Esophagus (tissue), 2 donors: ENCODE data around the gene TTC9. TPM values are rescaled to one million over a fixed set of nuclear protein-coding genes. Genes with fewer than 3 reads are reported as not detected.

Experiments
- H3K27ac ChIP-seq, 2 donors: one replicate each; pipeline ENCODE4 v1.5.1; 2013; ENCODE audit warnings: low read depth in 2 of 2, mild to moderate bottlenecking in 2 of 2, inconsistent platforms in 1 of 2, low read length in 1 of 2, moderate library complexity in 1 of 2
- H3K27me3 ChIP-seq, 2 donors: one replicate each; pipeline ENCODE4 v1.6.1; 2013; ENCODE audit warnings: low read length in 2 of 2, control low read depth in 1 of 2, mild to moderate bottlenecking in 1 of 2; ENCODE audit not compliant: insufficient read depth in 2 of 2, control insufficient read depth in 1 of 2
- H3K36me3 ChIP-seq, 2 donors: one replicate each; pipeline ENCODE4 v1.6.1; 2013; ENCODE audit warnings: low read length in 1 of 2; ENCODE audit not compliant: control insufficient read depth in 2 of 2, insufficient read depth in 2 of 2
- H3K4me1 ChIP-seq, 2 donors: one replicate each; pipeline ENCODE4 v1.6.1; 2013; ENCODE audit warnings: low read length in 1 of 2; ENCODE audit not compliant: control insufficient read depth in 2 of 2, insufficient read depth in 2 of 2
- H3K4me3 ChIP-seq, 2 donors: one replicate each; pipeline ENCODE4 v1.5.1; 2013; ENCODE audit warnings: low read length in 2 of 2, mild to moderate bottlenecking in 2 of 2, low read depth in 1 of 2, moderate library complexity in 1 of 2
- H3K9me3 ChIP-seq, 2 donors: one replicate each; pipeline ENCODE4 v1.6.1; 2013; ENCODE audit warnings: mild to moderate bottlenecking in 2 of 2, low read depth in 1 of 2, low read length in 1 of 2, moderate library complexity in 1 of 2; ENCODE audit not compliant: control insufficient read depth in 2 of 2, insufficient read depth in 1 of 2
- WGBS, 2 donors: extraction: QIAGEN DNeasy Blood & Tissue Kit; methylation state at CpG; one replicate each; pipeline ENCODE4 v1.1.7; 2013; 5-methylcytosine and 5-hydroxymethylcytosine counted together
- polyA plus RNA-seq, 2 donors: library from polyadenylated mRNA; stranded (reverse); fragments of 200-250 nt; gene quantifications; one replicate each; pipeline ENCODE4 v1.2.3, GENCODE V29; 2013
- donor health status: healthy with polysubstance abuse.
- donor health status: Bipolar disorder and iron deficiency.

Gene TTC9
- polyA plus RNA-seq: 10 to 100 TPM; 43.3 to 67.9 TPM

DNA sequence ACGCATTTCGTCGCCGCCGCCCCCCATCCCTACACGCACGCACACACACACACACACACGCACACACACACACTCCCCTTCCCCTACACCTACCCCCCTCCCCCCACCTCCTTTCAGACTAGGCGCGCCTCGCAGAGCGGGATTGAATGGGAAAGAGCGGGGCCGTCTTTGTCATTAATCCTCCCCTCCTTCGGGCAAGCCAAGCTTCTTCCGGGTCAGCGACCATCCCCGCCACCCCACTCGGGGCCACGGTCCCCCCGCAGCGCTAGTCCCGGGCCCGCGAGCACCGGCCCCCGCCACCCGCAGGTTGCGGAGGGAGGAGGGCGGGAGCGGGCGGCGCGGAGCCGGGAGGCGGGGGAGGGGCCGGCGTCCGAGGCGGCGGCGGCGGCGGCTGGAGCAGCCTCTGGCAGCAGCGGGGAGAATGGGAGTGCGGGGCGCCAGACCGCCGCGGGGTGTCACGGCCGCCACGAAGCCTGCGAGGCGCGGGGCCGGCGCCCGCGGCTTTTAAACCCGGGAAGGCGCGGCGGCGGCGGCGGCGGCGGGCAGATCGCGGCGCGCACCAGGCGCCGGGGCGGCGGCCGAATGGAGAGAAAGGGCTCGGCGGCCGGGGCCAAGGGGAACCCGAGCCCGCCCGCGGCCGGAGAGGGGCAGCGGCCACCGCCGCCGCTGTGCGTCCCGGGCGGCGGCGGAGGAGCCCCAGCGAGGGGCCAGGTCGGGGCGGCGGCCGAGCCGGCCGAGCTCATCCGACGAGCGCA lies at the start of gene TTC9:
TTC9 (plus strand) TSS at position 369 of the 755 bp plus-strand sequence; CDS start at position 583, 214 bp downstream.
- peak within 1 kb of the TSS; percentile 68 to 79 for H3K4me3 ChIP-seq
- no peaks in the 10 kb centered on the region for H3K27me3 ChIP-seq
- peak within 1 kb of the TSS; percentile 79 to 83 for H3K27ac ChIP-seq
- WGBS, 2 donors: 0 to 1% methylated on average over 75 to 105 of the region's 105 CpGs
- no peaks in the 10 kb centered on the region for H3K9me3 ChIP-seq
- no peaks in the 10 kb centered on the region for H3K36me3 ChIP-seq
- peaks cover 0 to 5% of the 10 kb centered on the region in 2 donors for H3K4me1 ChIP-seq

DNA sequence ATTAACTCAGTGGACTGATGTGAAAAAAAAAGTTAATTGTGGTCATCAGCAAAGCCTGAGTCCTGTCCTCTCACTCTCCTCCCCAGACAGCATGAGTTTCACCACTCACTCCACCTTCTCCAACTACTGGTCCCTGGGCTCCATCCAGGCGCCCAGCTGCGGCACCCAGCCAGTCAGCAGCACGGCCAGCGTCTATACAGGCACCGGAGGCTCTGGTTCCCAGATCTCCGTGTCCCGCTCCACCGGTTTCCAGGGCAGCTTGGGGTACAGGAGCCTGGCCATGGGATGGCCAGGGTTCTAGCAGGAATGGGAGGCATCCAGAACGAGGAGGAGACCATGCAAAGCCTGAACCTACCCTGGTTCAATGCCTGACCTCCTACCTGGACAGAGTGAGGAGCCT lies 47.3 kb upstream of the TTC9 start:
- H3K36me3 ChIP-seq: peaks cover 9 to 22% of the 10 kb centered on the region in 2 donors
- H3K4me1 ChIP-seq: no peaks in the 10 kb centered on the region
- no peaks in the 10 kb centered on the region for H3K27me3 ChIP-seq
- H3K9me3 ChIP-seq: no peaks in the 10 kb centered on the region
- 97% methylated on average over 9 of the region's 9 CpGs for WGBS, 2 donors
- H3K4me3 ChIP-seq: no peak overlapping the region
- no peak overlapping the region for H3K27ac ChIP-seq

DNA sequence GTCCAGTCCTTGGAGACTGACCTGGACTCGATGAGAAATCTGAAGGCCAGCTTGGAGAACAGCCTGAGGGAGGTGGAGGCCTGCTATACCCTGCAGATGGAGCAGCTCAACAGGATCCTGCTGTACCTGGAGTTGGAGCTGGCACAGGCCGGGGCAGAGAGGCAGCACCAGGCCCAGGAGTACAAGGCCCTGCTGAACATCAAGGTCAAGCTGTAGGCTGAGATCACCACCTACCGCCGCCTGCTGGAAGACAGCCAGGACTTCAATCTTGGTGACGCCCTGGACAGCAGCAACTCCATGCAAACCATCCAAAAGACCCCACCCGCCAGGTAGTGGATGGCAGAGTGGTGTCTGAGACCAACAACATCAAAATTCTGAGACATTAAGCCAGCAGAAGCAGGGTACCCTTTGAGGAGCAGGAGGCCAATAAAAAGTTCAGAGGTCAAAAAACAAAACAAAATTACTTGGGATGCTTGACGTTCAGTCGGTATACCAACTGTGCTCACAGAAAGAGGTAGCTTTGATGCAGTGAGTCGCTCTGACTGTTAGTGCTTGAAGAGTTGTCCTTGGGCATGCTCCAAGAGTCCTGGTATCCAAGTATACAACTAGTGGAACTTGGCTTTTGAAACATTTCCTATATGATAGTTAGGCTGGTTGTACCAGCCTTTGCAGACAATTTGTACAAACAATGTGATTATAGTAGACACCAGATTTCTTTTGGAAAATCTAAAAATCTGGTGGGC lies 46.1 kb upstream of the TTC9 start:
- H3K36me3 ChIP-seq: peaks cover 9 to 18% of the 10 kb centered on the region in 2 donors

DNA sequence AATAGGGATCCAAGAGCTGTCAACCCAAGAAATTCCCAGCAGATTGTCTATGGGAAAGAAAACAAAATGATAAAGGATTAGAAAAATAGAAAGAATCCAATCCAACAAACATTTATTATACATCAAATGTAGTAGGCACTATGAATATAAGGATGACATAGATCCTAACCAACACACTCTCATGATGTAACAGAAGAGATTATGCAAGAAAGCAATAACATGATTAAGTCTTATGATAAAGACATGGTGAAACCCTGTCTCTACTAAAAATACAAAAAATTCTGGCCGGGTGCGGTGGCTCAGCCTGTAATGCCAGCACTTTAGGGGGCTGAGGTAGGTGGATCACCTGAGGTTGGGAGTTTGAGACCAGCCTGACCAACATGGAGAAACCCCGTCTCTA lies 44.0 kb upstream of the TTC9 start:
- Histone ChIP-seq H3K36me3 (peaks cover 9 to 15% of the 10 kb centered on the region in 2 donors), H3K27ac (no peak overlapping the region), H3K4me3 (no peak overlapping the region), H3K4me1 (no peaks in the 10 kb centered on the region), H3K27me3 (no peaks in the 10 kb centered on the region), H3K9me3 (no peaks in the 10 kb centered on the region)
- 88 to 90% methylated on average over 3 of the region's 3 CpGs for WGBS, 2 donors

More for the DNA sequence above, 46.1 kb upstream of the TTC9 start:
- Histone ChIP-seq H3K4me3 (no peak overlapping the region), H3K4me1 (no peaks in the 10 kb centered on the region), H3K27ac (no peak overlapping the region), H3K9me3 (no peaks in the 10 kb centered on the region), H3K27me3 (no peaks in the 10 kb centered on the region)
- WGBS, 2 donors: 81 to 87% methylated on average over 9 of the region's 9 CpGs

DNA sequence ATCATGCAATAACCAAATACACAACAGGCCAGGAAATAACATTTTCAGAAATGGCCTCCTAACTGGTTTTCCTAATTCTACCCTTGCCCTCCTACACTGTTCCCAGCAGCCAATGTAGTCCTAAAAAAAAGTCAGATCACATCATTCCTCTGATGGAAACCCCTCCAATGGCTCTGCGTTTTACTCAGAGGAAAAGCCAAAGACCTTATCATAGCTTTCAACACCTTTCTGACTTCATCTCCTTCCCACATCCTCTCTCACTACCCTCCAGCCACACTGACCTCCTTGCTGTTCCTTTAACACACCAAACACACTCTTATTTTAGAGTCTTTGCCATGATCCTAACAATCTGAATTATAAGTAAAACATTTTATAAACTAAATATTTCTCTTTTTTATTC lies 42.4 kb upstream of the TTC9 start:
- Histone ChIP-seq H3K27ac (no peak overlapping the region), H3K4me3 (peak overlapping the region in 1 of 2 donors; percentile 99), H3K9me3 (no peaks in the 10 kb centered on the region), H3K27me3 (no peaks in the 10 kb centered on the region), H3K36me3 (peaks cover 9 to 12% of the 10 kb centered on the region in 2 donors), H3K4me1 (no peaks in the 10 kb centered on the region)
- WGBS, 2 donors: 40 to 50% methylated on average over 1 of the region's 1 CpG

DNA sequence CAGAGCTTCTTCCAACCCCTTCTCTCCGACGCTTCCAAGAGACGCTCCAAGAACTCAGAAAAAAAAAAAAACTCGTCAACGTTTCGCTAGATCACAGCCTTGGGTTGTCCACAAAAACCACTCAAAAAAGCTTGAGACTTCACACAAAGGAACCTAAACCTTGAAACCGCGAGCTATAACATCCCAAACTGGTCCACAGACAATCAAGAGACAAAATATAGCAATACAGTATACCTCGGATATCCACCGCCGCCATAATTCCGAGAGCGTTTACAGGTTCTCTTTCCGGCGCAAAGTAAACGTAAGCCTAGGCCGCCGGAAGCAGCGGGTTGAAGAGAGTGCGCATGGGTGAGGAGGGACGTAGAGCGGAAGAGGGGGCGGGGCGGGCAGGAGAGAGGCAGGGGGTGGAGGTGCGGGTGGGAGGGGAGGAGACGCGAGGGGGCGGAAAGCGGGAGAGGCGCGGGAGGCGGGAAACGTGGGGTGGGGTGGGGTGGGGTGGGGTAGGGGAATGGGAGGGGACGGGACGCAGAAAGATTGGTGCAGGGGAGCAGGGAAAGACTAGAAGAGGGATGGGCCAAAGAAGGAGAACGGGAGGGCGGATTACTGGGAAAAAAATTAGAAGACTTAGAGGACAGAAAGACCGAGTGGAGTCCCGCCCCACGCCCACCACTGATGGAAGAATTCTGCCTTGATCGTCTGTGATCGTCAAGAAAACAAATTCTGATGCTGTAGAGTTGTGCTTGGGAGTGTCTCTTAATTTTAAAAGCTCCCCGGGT lies 41.1 kb upstream of the TTC9 start, which contains the start of gene MED6:
MED6 (minus strand) TSS at position 274 of the 776 bp plus-strand sequence; CDS start at position 256, 18 bp downstream.
- peak within 1 kb of the TSS; percentile 58 to 67 for H3K27ac ChIP-seq
- H3K4me1 ChIP-seq: no peaks in the 10 kb centered on the region
- WGBS, 2 donors: 1% methylated on average over 37 to 43 of the region's 43 CpGs
- H3K4me3 ChIP-seq: peak within 1 kb of the TSS; percentile 62 to 99
- peaks cover under 1 to 2% of the 10 kb centered on the region in 2 donors for H3K36me3 ChIP-seq
- H3K9me3 ChIP-seq: no peaks in the 10 kb centered on the region
- H3K27me3 ChIP-seq: no peaks in the 10 kb centered on the region

DNA sequence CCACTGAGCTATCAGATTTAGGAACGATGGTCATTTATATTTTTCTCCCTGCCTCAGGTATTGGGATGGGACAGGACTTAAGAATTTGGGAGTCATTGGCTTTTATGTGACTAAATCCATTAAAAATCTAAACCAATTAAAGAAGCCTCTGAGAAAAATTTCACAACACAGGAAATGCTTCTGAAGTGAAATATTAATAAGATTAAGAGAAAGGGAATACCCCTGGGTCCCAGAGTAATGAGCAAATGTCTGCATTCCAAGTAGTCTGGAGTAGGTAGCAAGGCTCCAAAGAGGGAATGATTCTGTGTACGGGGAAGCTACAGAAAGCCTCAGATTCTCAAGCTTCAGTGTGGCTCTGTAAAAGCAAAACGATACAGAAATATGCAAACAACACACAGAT lies 40.6 kb upstream of the TTC9 start:
- Histone ChIP-seq H3K27me3 (peaks cover 0 to under 1% of the 10 kb centered on the region in 2 donors), H3K36me3 (peaks cover 0 to 1% of the 10 kb centered on the region in 2 donors), H3K27ac (no peak overlapping the region), H3K4me3 (peak overlapping the region; percentile 36 to 99), H3K4me1 (no peaks in the 10 kb centered on the region), H3K9me3 (no peaks in the 10 kb centered on the region)
- WGBS, 2 donors: 24 to 31% methylated on average over 3 of the region's 3 CpGs

DNA sequence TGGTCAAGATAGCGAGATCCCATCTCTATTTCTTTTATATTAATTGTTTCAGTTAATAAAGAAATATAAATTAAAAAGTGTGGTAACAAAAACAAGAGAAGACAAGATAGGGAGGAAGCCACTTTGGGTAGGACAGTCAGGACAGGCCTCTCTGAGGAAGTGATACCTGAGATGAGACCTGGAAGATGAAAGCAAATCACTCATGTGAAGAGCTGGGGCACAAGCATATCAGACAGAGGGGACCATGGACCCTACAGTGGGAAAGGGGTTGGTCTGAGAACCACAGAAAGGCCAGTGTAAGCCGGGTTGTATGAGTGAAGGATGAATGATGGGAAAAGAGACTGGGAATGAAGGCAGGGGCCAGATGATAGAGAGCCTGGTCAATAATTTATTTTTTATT lies 39.5 kb upstream of the TTC9 start:
- Histone ChIP-seq H3K36me3 (no peaks in the 10 kb centered on the region), H3K4me1 (no peaks in the 10 kb centered on the region), H3K4me3 (no peak overlapping the region), H3K9me3 (no peaks in the 10 kb centered on the region), H3K27me3 (peaks cover 0 to 2% of the 10 kb centered on the region in 2 donors), H3K27ac (no peak overlapping the region)
- WGBS, 2 donors: 84 to 87% methylated on average over 2 of the region's 2 CpGs

DNA sequence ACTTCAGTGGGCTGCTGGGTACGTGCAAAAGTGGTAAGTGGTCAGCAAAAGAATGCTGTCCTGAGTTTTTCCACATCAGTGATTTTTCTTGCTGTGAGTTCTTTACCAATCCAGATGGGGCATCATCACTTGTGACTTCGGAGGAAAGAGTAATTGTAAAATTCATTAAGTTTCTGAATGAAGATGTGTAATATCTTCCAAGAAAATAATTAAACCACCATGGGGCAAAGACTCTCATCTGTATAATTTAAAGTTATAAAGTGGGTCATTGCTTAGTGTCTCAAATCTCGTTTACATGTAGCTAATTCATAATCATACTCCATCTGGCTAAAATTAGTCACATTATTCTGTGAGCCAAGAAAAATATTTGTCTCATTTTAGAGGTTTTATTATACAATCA lies 30.5 kb upstream of the TTC9 start:
- H3K27me3 ChIP-seq: peaks cover 0 to under 1% of the 10 kb centered on the region in 2 donors

More for the DNA sequence above, 30.5 kb upstream of the TTC9 start:
- 52 to 54% methylated on average over 3 of the region's 3 CpGs for WGBS, 2 donors
- H3K9me3 ChIP-seq: no peaks in the 10 kb centered on the region
- no peaks in the 10 kb centered on the region for H3K36me3 ChIP-seq
- no peak overlapping the region for H3K4me3 ChIP-seq
- no peaks in the 10 kb centered on the region for H3K4me1 ChIP-seq
- H3K27ac ChIP-seq: no peak overlapping the region
